Neural progenitor cell (in vitro differentiated cells): ENCODE data around the gene SPAG16. TPM values are rescaled to one million over a fixed set of nuclear protein-coding genes. Genes with fewer than 3 reads are reported as not detected.

Source experiments
- DNase-seq: peaks from one replicate; pipeline ENCODE4 v3.0.0-alpha.2; 2016; ENCODE audit warnings: low spot score
- H2AFZ ChIP-seq: fragments of 200-600 bp; sonication (generic); replicated peaks from 2 replicates; pipeline ENCODE4 v1.6.1; 2016; ENCODE audit warnings: antibody characterized with exemption
- H3F3A ChIP-seq: fragments of 200-600 bp; sonication (generic); 2 replicates; pipeline ENCODE4 v1.6.1; 2016; ENCODE audit warnings: antibody characterized with exemption, low read depth
- H3K27ac ChIP-seq: fragments of 200-600 bp; sonication (generic); 2 replicates; pipeline ENCODE4 v1.5.1; 2016; ENCODE audit warnings: mild to moderate bottlenecking
- H3K27me3 ChIP-seq: fragments of 200-600 bp; sonication (generic); 2 replicates; pipeline ENCODE4 v1.6.1; 2016; ENCODE audit warnings: mild to moderate bottlenecking, moderate library complexity
- H3K36me3 ChIP-seq: fragments of 200-600 bp; sonication (generic); 2 replicates; pipeline ENCODE4 v1.5.1; 2016
- H3K4me1 ChIP-seq: fragments of 200-600 bp; sonication (generic); 2 replicates; pipeline ENCODE4 v1.6.1; 2016; ENCODE audit warnings: mixed run types
- H3K4me2 ChIP-seq: fragments of 200-600 bp; sonication (generic); 2 replicates; pipeline ENCODE4 v1.6.1; 2016
- H3K4me3 ChIP-seq: fragments of 200-600 bp; sonication (generic); 2 replicates; pipeline ENCODE4 v1.5.1; 2016
- H3K79me2 ChIP-seq: fragments of 200-600 bp; sonication (generic); 2 replicates; pipeline ENCODE4 v1.6.1; 2016; ENCODE audit warnings: low read depth
- H3K9ac ChIP-seq: fragments of 200-600 bp; sonication (generic); 2 replicates; pipeline ENCODE4 v1.6.1; 2016
- H3K9me3 ChIP-seq: fragments of 200-600 bp; sonication (generic); 2 replicates; pipeline ENCODE4 v1.5.1; 2016; ENCODE audit warnings: low read depth
- H4K20me1 ChIP-seq: fragments of 200-600 bp; sonication (generic); 2 replicates; pipeline ENCODE4 v1.6.1; 2016; ENCODE audit warnings: low read depth
- H3K27ac Mint-ChIP-seq: 3 replicates; pipeline ENCODE4 v1.8.0; 2021; ENCODE audit warnings: mixed read lengths
- H3K27me3 Mint-ChIP-seq: 2 replicates; pipeline ENCODE4 v1.8.0; 2022; ENCODE audit warnings: low read depth, mild to moderate bottlenecking, inconsistent platforms, moderate library complexity, mixed read lengths; ENCODE audit not compliant: insufficient read depth
- H3K36me3 Mint-ChIP-seq: 3 replicates; pipeline ENCODE4 v1.8.0; 2021; ENCODE audit warnings: mixed read lengths
- H3K4me1 Mint-ChIP-seq: 3 replicates; pipeline ENCODE4 v1.8.0; 2021; ENCODE audit warnings: mixed read lengths
- H3K4me3 Mint-ChIP-seq: 3 replicates; pipeline ENCODE4 v1.8.0; 2021; ENCODE audit warnings: mild to moderate bottlenecking, moderate library complexity, mixed read lengths
- H3K9me3 Mint-ChIP-seq: 3 replicates; pipeline ENCODE4 v1.8.0; 2020; ENCODE audit warnings: mixed read lengths
- CTCF ChIP-seq: fragments of 200-600 bp; sonication (generic); IDR thresholded peaks from 2 replicates; pipeline ENCODE4 v1.5.1; 2017; ENCODE audit warnings: antibody characterized with exemption, mild to moderate bottlenecking
- EZH2 ChIP-seq: fragments of 200-600 bp; sonication (generic); IDR thresholded peaks from 2 replicates; pipeline ENCODE4 v1.6.1; 2017; ENCODE audit warnings: antibody characterized with exemption, mild to moderate bottlenecking, moderate library complexity
- EZH2phosphoT487 ChIP-seq: fragments of 200-600 bp; sonication (generic); IDR thresholded peaks from 2 replicates; pipeline ENCODE4 v1.6.1; 2017; ENCODE audit warnings: antibody characterized with exemption
- total RNA-seq: library from RNA; depleted of rRNA; stranded (reverse); fragments of >200 nt; gene quantifications from 2 replicates; pipeline ENCODE4 v1.2.3, GENCODE V29; 2015; ENCODE audit warnings: low replicate concordance

SPAG16 gene
- total RNA-seq, 1 donor from 2014 or later: 70.3 TPM

- no peaks in the 10 kb centered on the region for H3F3A ChIP-seq
- Mint-ChIP-seq H3K27ac (no peak overlapping the region), H3K36me3 (no peaks in the 10 kb centered on the region), H3K4me1 (no peaks in the 10 kb centered on the region), H3K27me3 (no peaks in the 10 kb centered on the region), H3K4me3 (no peak overlapping the region), H3K9me3 (no peaks in the 10 kb centered on the region)
- no peaks in the 10 kb centered on the region for H3K4me1 ChIP-seq
- no peak overlapping the region for H3K27ac ChIP-seq
- H3K4me2 ChIP-seq: no peak overlapping the region
- no peaks in the 10 kb centered on the region for H3K36me3 ChIP-seq
- no peaks in the 10 kb centered on the region for H3K79me2 ChIP-seq
- H2AFZ ChIP-seq: no peak overlapping the region
- no peaks in the 10 kb centered on the region for H3K27me3 ChIP-seq
- no peak for DNase-seq
- no peaks in the 10 kb centered on the region for H4K20me1 ChIP-seq
- H3K9me3 ChIP-seq: no peaks in the 10 kb centered on the region
- no peak for TF ChIP-seq EZH2phosphoT487
- no peak for TF ChIP-seq CTCF
- TF ChIP-seq EZH2: no peak
- H3K4me3 ChIP-seq: no peak overlapping the region
- H3K9ac ChIP-seq: no peak overlapping the region
These were observed 261.2 kb downstream of the SPAG16 start for GRCh38 chr2:213545481-213545880.

GRCh38 chr2:213545964-213546475 lies 261.8 kb downstream of the SPAG16 start:
- no peaks in the 10 kb centered on the region for H3K9me3 Mint-ChIP-seq
- no peaks in the 10 kb centered on the region for H3K27me3 ChIP-seq
- no peak overlapping the region for H3K4me3 ChIP-seq
- no peaks in the 10 kb centered on the region for H3K79me2 ChIP-seq
- TF ChIP-seq EZH2phosphoT487 (no peak), EZH2 (no peak), CTCF (no peak)
- no peaks in the 10 kb centered on the region for H3K9me3 ChIP-seq
- no peaks in the 10 kb centered on the region for H3K4me1 Mint-ChIP-seq
- H3K4me1 ChIP-seq: no peaks in the 10 kb centered on the region
- no peaks in the 10 kb centered on the region for H3K27me3 Mint-ChIP-seq
- no peak overlapping the region for H3K27ac ChIP-seq
- H3K36me3 ChIP-seq: no peaks in the 10 kb centered on the region
- no peaks in the 10 kb centered on the region for H4K20me1 ChIP-seq
- H3K4me2 ChIP-seq: no peak overlapping the region
- no peak overlapping the region for H2AFZ ChIP-seq
- H3K36me3 Mint-ChIP-seq: no peaks in the 10 kb centered on the region
- no peak overlapping the region for H3K9ac ChIP-seq
- no peak overlapping the region for H3K4me3 Mint-ChIP-seq
- DNase-seq: no peak
- no peak overlapping the region for H3K27ac Mint-ChIP-seq
- no peaks in the 10 kb centered on the region for H3F3A ChIP-seq

GRCh38 chr2:213551526-213551925 lies 267.3 kb downstream of the SPAG16 start:
- Mint-ChIP-seq H3K27me3 (no peaks in the 10 kb centered on the region), H3K4me1 (peaks cover 6% of the 10 kb centered on the region), H3K27ac (no peak overlapping the region), H3K36me3 (no peaks in the 10 kb centered on the region), H3K9me3 (no peaks in the 10 kb centered on the region), H3K4me3 (no peak overlapping the region)
- no peak for DNase-seq
- H3K9ac ChIP-seq: no peak overlapping the region
- H3F3A ChIP-seq: no peaks in the 10 kb centered on the region
- TF ChIP-seq CTCF (no peak), EZH2phosphoT487 (no peak), EZH2 (no peak)
- no peaks in the 10 kb centered on the region for H3K9me3 ChIP-seq
- no peaks in the 10 kb centered on the region for H3K79me2 ChIP-seq
- no peaks in the 10 kb centered on the region for H4K20me1 ChIP-seq
- H3K4me2 ChIP-seq: no peak overlapping the region
- no peak overlapping the region for H3K4me3 ChIP-seq
- no peak overlapping the region for H3K27ac ChIP-seq
- no peaks in the 10 kb centered on the region for H3K4me1 ChIP-seq
- H2AFZ ChIP-seq: no peak overlapping the region
- no peaks in the 10 kb centered on the region for H3K27me3 ChIP-seq
- H3K36me3 ChIP-seq: no peaks in the 10 kb centered on the region
